ENCODE data around the gene RRAS.

The RRAS gene

GRCh38 chr19:49653466-49653806 lies 13.5 kb upstream of the RRAS start:
- TF ChIP-seq REST (IDR thresholded peaks at IDR 0.05; ENCODE audit: insufficient read depth in 1 of 2, low read depth in 2 of 2, low read length in 2 of 2) = no peak
- TF ChIP-seq TAF1 (IDR thresholded peaks at IDR 0.05; ENCODE audit: borderline replicate concordance, insufficient read depth, low read length) = no peak
- no peak for TF ChIP-seq FOXP2 (optimal IDR thresholded peaks at IDR 0.05; ENCODE audit: borderline replicate concordance, extremely low read depth, extremely low read length, insufficient read depth)
- no peak for TF ChIP-seq POLR2AphosphoS5 (IDR thresholded peaks at IDR 0.05; ENCODE audit: low read depth, low read length)
- no peak for TF ChIP-seq SIN3A (IDR thresholded peaks at IDR 0.05; ENCODE audit: borderline replicate concordance, insufficient read depth, low read length)

- TF ChIP-seq POLR2AphosphoS5 (IDR thresholded peaks at IDR 0.05; ENCODE audit: low read depth, low read length) = 0 out of 2 replicates have a peak, but pooled peaks have one; percentile 33
- no peak for TF ChIP-seq TAF1 (IDR thresholded peaks at IDR 0.05; ENCODE audit: borderline replicate concordance, insufficient read depth, low read length)
- TF ChIP-seq REST (IDR thresholded peaks at IDR 0.05; ENCODE audit: insufficient read depth in 1 of 2, low read depth in 2 of 2, low read length in 2 of 2) = no peak
- TF ChIP-seq FOXP2 (optimal IDR thresholded peaks at IDR 0.05; ENCODE audit: borderline replicate concordance, extremely low read depth, extremely low read length, insufficient read depth) = no peak
- no peak for TF ChIP-seq SIN3A (IDR thresholded peaks at IDR 0.05; ENCODE audit: borderline replicate concordance, insufficient read depth, low read length)
Measured at GRCh38 chr19:49652551-49653465, 12.9 kb upstream of the RRAS start.

- no peak for TF ChIP-seq TAF1 (IDR thresholded peaks at IDR 0.05; ENCODE audit: borderline replicate concordance, insufficient read depth, low read length)
- no peak for TF ChIP-seq FOXP2 (optimal IDR thresholded peaks at IDR 0.05; ENCODE audit: borderline replicate concordance, extremely low read depth, extremely low read length, insufficient read depth)
- TF ChIP-seq REST (IDR thresholded peaks at IDR 0.05; ENCODE audit: insufficient read depth in 1 of 2, low read depth in 2 of 2, low read length in 2 of 2) = no peak
- no peak for TF ChIP-seq SIN3A (IDR thresholded peaks at IDR 0.05; ENCODE audit: borderline replicate concordance, insufficient read depth, low read length)
- no peak for TF ChIP-seq POLR2AphosphoS5 (IDR thresholded peaks at IDR 0.05; ENCODE audit: low read depth, low read length)
Measured at GRCh38 chr19:49651820-49652550, 12.0 kb upstream of the RRAS start.

- no peak for TF ChIP-seq FOXP2 (optimal IDR thresholded peaks at IDR 0.05; ENCODE audit: borderline replicate concordance, extremely low read depth, extremely low read length, insufficient read depth)
- no peak for TF ChIP-seq TAF1 (IDR thresholded peaks at IDR 0.05; ENCODE audit: borderline replicate concordance, insufficient read depth, low read length)
- TF ChIP-seq POLR2AphosphoS5 (IDR thresholded peaks at IDR 0.05; ENCODE audit: low read depth, low read length) = no peak
Measured at GRCh38 chr19:49651029-49651819, 11.3 kb upstream of the RRAS start.

GRCh38 chr19:49646586-49646985 lies 6.6 kb upstream of the RRAS start:
- no peak for TF ChIP-seq REST (IDR thresholded peaks at IDR 0.05; ENCODE audit: insufficient read depth in 1 of 2, low read depth in 2 of 2, low read length in 2 of 2)
- TF ChIP-seq FOXP2 (optimal IDR thresholded peaks at IDR 0.05; ENCODE audit: borderline replicate concordance, extremely low read depth, extremely low read length, insufficient read depth) = no peak
- TF ChIP-seq SIN3A (IDR thresholded peaks at IDR 0.05; ENCODE audit: borderline replicate concordance, insufficient read depth, low read length) = no peak
- TF ChIP-seq TAF1 (IDR thresholded peaks at IDR 0.05; ENCODE audit: borderline replicate concordance, insufficient read depth, low read length) = no peak
- TF ChIP-seq POLR2AphosphoS5 (IDR thresholded peaks at IDR 0.05; ENCODE audit: low read depth, low read length) = no peak

All from PFSK-1 (cell line).